Neural cell (in vitro differentiated cells): ENCODE data around the gene ALPG.

ENCODE experiments used
- POLR2AphosphoS5 ChIP-seq: IDR thresholded peaks from 2 replicates; pipeline ENCODE4 v1.6.1; 2012
- TF ChIP-seq, protein P1 (sequence below): fragments of 450-650 bp; IDR thresholded peaks from 2 replicates; pipeline ENCODE4 v1.5.1; 2014; ENCODE audit warnings: antibody characterized with exemption, mild to moderate bottlenecking, moderate library complexity; ENCODE audit not compliant: poor library complexity, severe bottlenecking

DNA sequence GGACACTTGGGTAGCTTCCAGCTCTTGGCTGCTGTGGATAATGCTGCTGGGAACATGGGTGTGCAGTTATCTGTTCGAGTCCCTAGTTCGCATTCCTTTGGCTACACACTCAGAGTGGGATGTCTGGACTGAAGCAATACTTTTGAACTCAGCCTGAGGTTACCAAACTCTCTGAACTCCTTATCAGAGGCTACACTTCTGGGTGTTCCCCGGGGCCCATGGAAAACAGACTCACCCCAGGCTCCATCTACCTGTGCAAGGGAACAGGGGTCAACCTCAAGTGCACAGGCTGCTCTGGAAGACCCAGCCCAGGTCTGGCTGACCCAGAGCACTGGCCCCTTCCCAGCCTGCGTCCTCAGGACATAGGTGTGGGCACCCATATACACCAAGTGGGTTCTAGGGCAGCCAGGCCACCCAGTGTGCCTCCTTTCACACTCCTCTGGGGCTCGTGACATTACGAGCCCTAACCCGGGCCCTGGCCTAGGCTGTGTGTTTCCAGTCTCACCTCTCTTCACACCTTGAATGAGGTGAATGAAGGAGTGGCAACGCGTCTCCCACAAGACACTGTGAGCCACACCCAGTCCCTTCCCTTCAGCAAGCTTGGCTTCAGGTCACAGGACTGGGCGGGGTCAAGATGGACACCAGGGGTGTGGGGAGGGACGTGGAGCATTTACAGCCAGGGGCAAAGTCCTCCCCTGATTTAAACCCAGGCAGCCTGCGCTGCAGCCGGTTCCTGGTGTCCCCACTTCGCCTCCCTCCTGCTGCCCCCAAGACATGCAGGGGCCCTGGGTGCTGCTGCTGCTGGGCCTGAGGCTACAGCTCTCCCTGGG, 49.0 kb downstream of the ALPG start, which contains the start of gene ALPI:
- TF ChIP-seq, protein P1, sequence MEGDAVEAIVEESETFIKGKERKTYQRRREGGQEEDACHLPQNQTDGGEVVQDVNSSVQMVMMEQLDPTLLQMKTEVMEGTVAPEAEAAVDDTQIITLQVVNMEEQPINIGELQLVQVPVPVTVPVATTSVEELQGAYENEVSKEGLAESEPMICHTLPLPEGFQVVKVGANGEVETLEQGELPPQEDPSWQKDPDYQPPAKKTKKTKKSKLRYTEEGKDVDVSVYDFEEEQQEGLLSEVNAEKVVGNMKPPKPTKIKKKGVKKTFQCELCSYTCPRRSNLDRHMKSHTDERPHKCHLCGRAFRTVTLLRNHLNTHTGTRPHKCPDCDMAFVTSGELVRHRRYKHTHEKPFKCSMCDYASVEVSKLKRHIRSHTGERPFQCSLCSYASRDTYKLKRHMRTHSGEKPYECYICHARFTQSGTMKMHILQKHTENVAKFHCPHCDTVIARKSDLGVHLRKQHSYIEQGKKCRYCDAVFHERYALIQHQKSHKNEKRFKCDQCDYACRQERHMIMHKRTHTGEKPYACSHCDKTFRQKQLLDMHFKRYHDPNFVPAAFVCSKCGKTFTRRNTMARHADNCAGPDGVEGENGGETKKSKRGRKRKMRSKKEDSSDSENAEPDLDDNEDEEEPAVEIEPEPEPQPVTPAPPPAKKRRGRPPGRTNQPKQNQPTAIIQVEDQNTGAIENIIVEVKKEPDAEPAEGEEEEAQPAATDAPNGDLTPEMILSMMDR, result no peak
- no peak for TF ChIP-seq POLR2AphosphoS5
